Breast epithelium (tissue), 4 donors: ENCODE results near the gene THPO. TPM values are rescaled to one million over a fixed set of nuclear protein-coding genes. Genes with fewer than 3 reads are reported as not detected.

ENCODE experiments used
- DNase-seq, 2 donors: peaks; one replicate each; pipeline ENCODE4 v3.0.0-alpha.2; 2019; ENCODE audit warnings: low spot score in 2 of 2
- H3K27ac ChIP-seq, 2 donors: fragments of 200-600 bp; sonication (generic) in 1 of 2; one replicate each; pipeline ENCODE4 v1.5.1; 2016 to 2019; ENCODE audit warnings: mild to moderate bottlenecking in 1 of 2
- H3K27me3 ChIP-seq, 2 donors: fragments of 200-600 bp; sonication (generic) in 1 of 2; one replicate each; pipeline versions ENCODE4 v1.5.1 to v1.6.0; 2017 to 2019; ENCODE audit warnings: control low read depth in 1 of 2, mild to moderate bottlenecking in 1 of 2
- H3K36me3 ChIP-seq: fragments of 200-600 bp; one replicate; pipeline ENCODE4 v1.5.1; 2019
- H3K4me1 ChIP-seq, 2 donors: fragments of 200-600 bp; sonication (generic); one replicate each; pipeline ENCODE4 v1.5.1; 2016 to 2019; ENCODE audit warnings: control low read depth in 1 of 2
- H3K4me3 ChIP-seq, 3 donors: fragments of 200-600 bp; sonication (generic); 1 replicate in 2 of 3; 2 replicates in 1 of 3; pipeline ENCODE4 v1.5.1; 2016 to 2019; ENCODE audit warnings: mild to moderate bottlenecking in 3 of 3, moderate library complexity in 2 of 3
- H3K9me3 ChIP-seq, 2 donors: fragments of 200-600 bp; sonication (generic) in 1 of 2; one replicate each; pipeline ENCODE4 v1.5.1; 2016 to 2019; ENCODE audit warnings: control low read depth in 1 of 2
- POLR2A ChIP-seq: fragments of 450-650 bp; IDR thresholded peaks from one replicate; pipeline ENCODE4 v1.6.1; 2016; ENCODE audit warnings: antibody characterized with exemption, mild to moderate bottlenecking, moderate library complexity
- POLR2AphosphoS5 ChIP-seq, 3 donors: sonication (generic); formaldehyde crosslinking; IDR thresholded peaks; one replicate each; pipeline ENCODE4 v1.6.1; 2017; ENCODE audit warnings: antibody characterized with exemption in 3 of 3
- intact Hi-C: fragments of 100-400 bp; cut with DNase I; formaldehyde crosslinking; loops from one replicate; pipeline ENCODE4 v1.15.1; 2023; ENCODE audit warnings: low total_unique reads
- total RNA-seq, 3 donors: library from RNA; depleted of rRNA; stranded (reverse); fragments of >200 nt; gene quantifications; one replicate each; pipeline ENCODE4 v1.1.0, GENCODE V29; 2016
- TF ChIP-seq, protein P1 (sequence below), 3 donors: fragments of 450-650 bp; IDR thresholded peaks; one replicate each; pipeline ENCODE4 v1.5.1; 2016 to 2017; ENCODE audit warnings: antibody characterized with exemption in 3 of 3, mild to moderate bottlenecking in 3 of 3, moderate library complexity in 3 of 3

Gene THPO
- total RNA-seq, 3 donors from 2014 or later = 0.64 to 1.3 (median 0.73) TPM

DNA sequence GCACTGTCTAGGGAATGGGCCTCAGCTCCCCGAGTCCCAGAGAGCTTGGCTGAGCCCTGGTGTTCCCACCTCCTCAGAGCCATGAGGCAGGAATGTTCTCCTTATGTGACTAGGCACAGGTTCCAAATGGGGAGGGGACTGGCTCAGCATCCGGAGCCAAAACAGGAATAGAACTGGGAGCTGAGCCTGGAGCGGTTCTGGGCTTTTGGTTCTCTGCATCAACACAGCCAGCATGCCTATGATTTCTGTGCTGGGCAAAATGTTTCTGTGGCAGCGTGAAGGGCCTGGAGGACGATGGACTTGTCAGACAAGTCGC, 40.6 kb downstream of the THPO start, which contains the start of gene FAM131A:
Gene FAM131A, plus strand, starts transcription at position 202 of the 316 bp plus-strand sequence. Its CDS starts 31 bp downstream, at position 233.
- Histone ChIP-seq H3K4me1 (peaks cover 8 to 11% of the 10 kb centered on the region in 2 donors), H3K4me3 (peak within 1 kb of the TSS; percentile 83 to 87 (median 84)), H3K27me3 (no peaks in the 10 kb centered on the region), H3K36me3 (peaks cover 5% of the 10 kb centered on the region), H3K9me3 (no peaks in the 10 kb centered on the region), H3K27ac (peak within 1 kb of the TSS; percentile 98)
- no peak for TF ChIP-seq POLR2A
- peak in 1 of 3 donors; percentile 21 for TF ChIP-seq POLR2AphosphoS5 (IDR thresholded peaks at IDR 0.05)
- intact Hi-C loops = no loop called here
- peak in 1 of 2 donors; percentile 72 for DNase-seq

DNA sequence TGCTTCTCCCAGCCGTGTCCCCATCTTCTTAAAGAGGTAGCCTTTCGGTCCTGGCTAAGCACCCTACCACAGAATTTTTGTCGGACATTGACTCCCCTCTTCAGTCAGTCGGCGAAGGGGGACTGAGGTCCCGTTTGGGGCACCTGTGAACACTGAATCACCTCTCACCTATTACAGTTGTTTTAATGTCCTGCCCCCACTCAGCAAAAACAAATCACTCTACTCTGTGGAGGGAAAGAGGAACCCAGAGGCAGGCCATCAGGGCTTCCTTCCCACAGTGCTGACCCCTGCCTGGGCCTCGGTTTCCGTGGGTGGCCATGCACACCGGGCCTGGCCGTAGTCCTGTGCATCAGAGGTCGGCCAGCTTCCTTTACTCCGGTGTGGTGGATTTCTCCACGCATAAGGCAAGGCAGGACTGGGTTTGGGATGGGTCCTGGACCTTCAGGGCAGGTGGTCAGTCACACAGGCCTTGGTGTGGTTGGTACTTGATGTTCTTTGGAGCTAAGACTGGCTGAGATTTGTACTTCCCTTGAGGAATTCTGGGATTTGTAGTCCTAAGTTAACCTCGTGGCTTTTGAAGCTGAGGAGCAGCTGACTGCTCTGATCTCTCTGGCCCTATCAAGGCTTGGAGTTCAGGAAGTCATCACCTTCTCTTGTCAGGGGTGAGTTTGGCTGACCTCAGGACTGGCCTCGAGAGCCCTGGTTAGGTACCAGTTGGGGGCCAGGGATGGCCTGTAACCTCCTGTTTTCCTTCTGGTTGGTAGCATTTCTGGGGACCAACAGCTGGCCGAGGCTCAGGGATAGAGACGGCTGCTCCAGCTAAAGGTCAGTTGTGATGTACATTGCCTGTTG, 41.2 kb downstream of the THPO start:
- Histone ChIP-seq H3K4me1 (peaks cover 8 to 11% of the 10 kb centered on the region in 2 donors), H3K36me3 (peaks cover 5% of the 10 kb centered on the region), H3K4me3 (peak overlapping the region; percentile 83 to 87 (median 84)), H3K27me3 (no peaks in the 10 kb centered on the region), H3K9me3 (no peaks in the 10 kb centered on the region), H3K27ac (peak overlapping the region; percentile 98)
- DNase-seq = no peak
- TF ChIP-seq POLR2A = no peak
- TF ChIP-seq POLR2AphosphoS5 (IDR thresholded peaks at IDR 0.05) = peak in 1 of 3 donors; percentile 21
- intact Hi-C loops = no loop called here

DNA sequence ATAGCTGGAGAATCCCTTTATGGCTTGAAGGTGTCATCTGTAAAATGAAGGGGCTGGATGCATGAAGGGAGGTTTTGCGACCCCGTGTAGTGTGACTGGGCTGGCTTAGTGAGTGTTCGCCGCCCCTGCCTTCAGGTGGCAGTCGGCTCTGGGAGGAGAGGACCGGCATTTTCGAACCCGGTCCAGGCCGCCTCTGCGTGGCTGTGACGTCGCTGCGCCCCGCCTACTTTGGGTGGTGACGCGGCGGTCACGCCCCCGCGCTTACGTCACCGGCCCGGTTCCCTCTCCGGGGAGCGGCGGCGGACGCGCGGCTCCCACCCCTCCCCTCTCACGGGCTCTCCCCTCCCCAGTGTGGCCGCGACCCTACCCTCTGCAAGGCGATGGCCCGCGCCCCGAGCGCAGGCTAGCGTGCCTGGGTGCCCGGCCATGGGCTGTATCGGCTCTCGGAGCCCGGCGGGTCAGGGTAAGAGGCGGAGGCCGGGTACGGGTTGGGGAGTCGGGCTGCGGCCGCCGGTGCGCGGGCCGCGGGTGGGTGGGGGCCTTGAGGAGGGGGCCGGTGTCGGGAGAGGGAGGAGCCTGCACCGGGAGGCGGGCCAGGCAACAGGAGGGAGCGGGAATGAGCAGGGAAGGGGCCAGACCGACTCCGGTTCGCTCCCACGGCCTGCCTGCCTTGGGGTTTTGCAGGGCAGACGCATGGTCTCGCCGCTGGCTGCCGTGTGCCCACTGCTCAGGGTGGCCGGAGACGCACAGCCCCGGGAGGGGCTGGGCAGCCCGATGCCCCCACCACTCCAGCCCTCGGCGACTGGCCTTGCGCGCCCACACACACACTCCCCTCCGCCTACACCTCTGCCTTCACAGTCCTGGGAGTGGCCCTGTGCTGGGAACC, 42.1 kb downstream of the THPO start:
- Histone ChIP-seq H3K4me3 (peak overlapping the region; percentile 83 to 87 (median 84)), H3K4me1 (peaks cover 8 to 11% of the 10 kb centered on the region in 2 donors), H3K27me3 (no peaks in the 10 kb centered on the region), H3K9me3 (no peaks in the 10 kb centered on the region), H3K27ac (peak overlapping the region; percentile 98), H3K36me3 (peaks cover 5% of the 10 kb centered on the region)
- peak; percentile 76 to 85 for DNase-seq
- intact Hi-C loops = no loop called here
- TF ChIP-seq POLR2A (peak; percentile 55), POLR2AphosphoS5 (IDR thresholded peaks at IDR 0.05) (peak in 2 of 3 donors; percentile 60 to 93)
- TF ChIP-seq, protein P1, sequence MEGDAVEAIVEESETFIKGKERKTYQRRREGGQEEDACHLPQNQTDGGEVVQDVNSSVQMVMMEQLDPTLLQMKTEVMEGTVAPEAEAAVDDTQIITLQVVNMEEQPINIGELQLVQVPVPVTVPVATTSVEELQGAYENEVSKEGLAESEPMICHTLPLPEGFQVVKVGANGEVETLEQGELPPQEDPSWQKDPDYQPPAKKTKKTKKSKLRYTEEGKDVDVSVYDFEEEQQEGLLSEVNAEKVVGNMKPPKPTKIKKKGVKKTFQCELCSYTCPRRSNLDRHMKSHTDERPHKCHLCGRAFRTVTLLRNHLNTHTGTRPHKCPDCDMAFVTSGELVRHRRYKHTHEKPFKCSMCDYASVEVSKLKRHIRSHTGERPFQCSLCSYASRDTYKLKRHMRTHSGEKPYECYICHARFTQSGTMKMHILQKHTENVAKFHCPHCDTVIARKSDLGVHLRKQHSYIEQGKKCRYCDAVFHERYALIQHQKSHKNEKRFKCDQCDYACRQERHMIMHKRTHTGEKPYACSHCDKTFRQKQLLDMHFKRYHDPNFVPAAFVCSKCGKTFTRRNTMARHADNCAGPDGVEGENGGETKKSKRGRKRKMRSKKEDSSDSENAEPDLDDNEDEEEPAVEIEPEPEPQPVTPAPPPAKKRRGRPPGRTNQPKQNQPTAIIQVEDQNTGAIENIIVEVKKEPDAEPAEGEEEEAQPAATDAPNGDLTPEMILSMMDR (IDR thresholded peaks at IDR 0.05) = no peak

DNA sequence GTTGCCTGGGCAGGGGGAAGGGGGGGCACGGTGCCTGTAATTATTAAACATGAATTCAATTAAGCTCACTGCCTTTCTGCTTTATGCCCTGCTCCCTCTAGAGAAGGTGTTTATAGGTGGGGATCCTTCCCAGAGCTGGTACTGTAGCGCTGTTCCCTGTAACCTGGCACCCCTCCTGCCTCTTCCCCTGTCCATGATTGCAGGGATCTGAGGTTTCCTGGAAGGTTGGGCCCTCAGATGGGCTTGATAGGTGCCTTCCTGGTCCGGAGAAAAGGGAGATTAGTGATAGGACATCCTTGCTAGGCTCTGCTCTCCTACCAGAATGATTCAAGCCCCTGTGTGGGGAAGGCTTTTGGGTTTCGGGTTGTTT, 42.7 kb downstream of the THPO start:
- H3K27me3 ChIP-seq = no peaks in the 10 kb centered on the region
- H3K9me3 ChIP-seq = no peaks in the 10 kb centered on the region
- H3K4me3 ChIP-seq = peak overlapping the region; percentile 83 to 87 (median 84)
- H3K27ac ChIP-seq = peak overlapping the region; percentile 98
- TF ChIP-seq, protein P1 (IDR thresholded peaks at IDR 0.05) = no peak
- no peak for TF ChIP-seq POLR2A
- no peak for TF ChIP-seq POLR2AphosphoS5 (IDR thresholded peaks at IDR 0.05)
- intact Hi-C loops = no loop called here
- DNase-seq = no peak
- H3K36me3 ChIP-seq = peaks cover 5% of the 10 kb centered on the region
- peaks cover 8 to 11% of the 10 kb centered on the region in 2 donors for H3K4me1 ChIP-seq

DNA sequence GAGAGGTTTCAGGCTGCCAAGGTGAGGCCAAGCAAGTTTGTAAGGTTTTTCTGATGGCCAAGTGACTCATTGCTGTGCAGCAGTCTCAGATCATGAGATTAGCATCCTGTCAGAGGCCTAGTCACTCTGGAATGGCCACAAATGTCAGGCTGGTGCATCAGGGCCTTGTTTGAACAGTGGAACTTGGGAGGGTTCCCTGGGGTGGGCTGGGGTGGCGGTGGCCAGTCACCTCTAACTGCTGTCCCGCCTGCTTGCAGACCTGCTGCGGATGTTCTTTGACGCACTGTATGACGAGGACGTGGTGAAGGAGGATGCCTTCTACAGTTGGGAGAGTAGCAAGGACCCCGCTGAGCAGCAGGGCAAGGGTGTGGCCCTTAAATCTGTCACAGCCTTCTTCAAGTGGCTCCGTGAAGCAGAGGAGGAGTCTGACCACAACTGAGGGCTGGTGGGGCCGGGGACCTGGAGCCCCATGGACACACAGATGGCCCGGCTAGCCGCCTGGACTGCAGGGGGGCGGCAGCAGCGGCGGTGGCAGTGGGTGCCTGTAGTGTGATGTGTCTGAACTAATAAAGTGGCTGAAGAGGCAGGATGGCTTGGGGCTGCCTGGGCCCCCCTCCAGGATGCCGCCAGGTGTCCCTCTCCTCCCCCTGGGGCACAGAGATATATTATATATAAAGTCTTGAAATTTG, 43.4 kb downstream of the THPO start:
- Histone ChIP-seq H3K27ac (peak overlapping the region; percentile 98), H3K9me3 (no peaks in the 10 kb centered on the region), H3K27me3 (no peaks in the 10 kb centered on the region), H3K36me3 (peaks cover 5% of the 10 kb centered on the region), H3K4me3 (no peak overlapping the region), H3K4me1 (peaks cover 8 to 11% of the 10 kb centered on the region in 2 donors)
- TF ChIP-seq POLR2A (no peak), POLR2AphosphoS5 (IDR thresholded peaks at IDR 0.05) (no peak)
- TF ChIP-seq, protein P1 (IDR thresholded peaks at IDR 0.05) = no peak
- intact Hi-C loops = no loop called here
- DNase-seq = no peak
